ENCODE data around the gene XXYLT1. TPM values are rescaled to one million over a fixed set of nuclear protein-coding genes. Genes with fewer than 3 reads are reported as not detected.
"Not testable (repeated sequence)": the region's sequence is repeated elsewhere in the genome, so short reads cannot be mapped to it uniquely, and the experiment has no call there.

The XXYLT1 gene
- polyA plus RNA-seq, 4 donors, result 0.81 to 11.7 (median 4.6) TPM

- H3K9me3 ChIP-seq (ENCODE audit: control insufficient read depth in 2 of 2, insufficient read depth in 1 of 2, low read depth in 1 of 2, low read length in 1 of 2), result no peaks in the 10 kb centered on the region
- H3K4me3 ChIP-seq (ENCODE audit: low read depth in 1 of 3, low read length in 3 of 3), result no peak overlapping the region
- H3K27ac ChIP-seq (ENCODE audit: low read depth in 1 of 3, low read length in 2 of 3), result no peak overlapping the region
- H3K36me3 ChIP-seq (ENCODE audit: control insufficient read depth in 3 of 3, insufficient read depth in 2 of 3, low read depth in 1 of 3, low read length in 3 of 3), result peaks cover 2 to 27% (median 8%) of the 10 kb centered on the region in 3 donors
- FAIRE-seq (no peak), DNase-seq (no peak)
- H3K27me3 ChIP-seq (ENCODE audit: control insufficient read depth in 3 of 3, insufficient read depth in 3 of 3, low read length in 3 of 3), result no peaks in the 10 kb centered on the region
- peaks cover 0 to 8% (median 0%) of the 10 kb centered on the region in 3 donors for H3K4me1 ChIP-seq (ENCODE audit: control insufficient read depth in 3 of 3, insufficient read depth in 2 of 3, low read depth in 1 of 3, low read length in 2 of 3)
- 98 to 100% (median 99%) methylated on average over 1 of the region's 1 CpG for WGBS, 3 donors
These were observed 20.2 kb upstream of the XXYLT1 start for GRCh38 chr3:195291121-195291520.

DNA sequence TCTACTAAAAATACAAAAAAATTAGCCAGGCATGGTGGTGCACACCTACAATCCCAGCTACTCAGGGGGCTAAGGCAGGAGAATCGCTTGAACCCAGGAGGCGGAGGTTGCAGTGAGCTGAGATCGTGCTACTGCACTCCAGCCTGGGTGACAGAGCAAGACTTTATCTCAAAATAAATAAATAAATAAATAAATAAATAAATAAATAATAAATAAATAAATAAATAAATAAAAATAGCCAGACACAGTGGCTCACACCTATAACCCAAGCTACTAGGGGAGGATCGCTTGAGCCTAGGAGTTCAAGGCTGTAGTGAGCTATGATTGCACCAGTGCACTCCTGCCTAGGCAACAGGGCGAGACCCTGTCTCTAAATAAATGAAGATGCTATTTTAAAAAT, 19.7 kb upstream of the XXYLT1 start:
- H3K4me3 ChIP-seq (ENCODE audit: low read depth in 1 of 3, low read length in 3 of 3); H3K9me3 ChIP-seq (ENCODE audit: control insufficient read depth in 2 of 2, insufficient read depth in 1 of 2, low read depth in 1 of 2, low read length in 1 of 2); DNase-seq; H3K27ac ChIP-seq (ENCODE audit: low read depth in 1 of 3, low read length in 2 of 3); H3K27me3 ChIP-seq (ENCODE audit: control insufficient read depth in 3 of 3, insufficient read depth in 3 of 3, low read length in 3 of 3); FAIRE-seq: not testable (repeated sequence)
- Histone ChIP-seq H3K4me1 (ENCODE audit: control insufficient read depth in 3 of 3, insufficient read depth in 2 of 3, low read depth in 1 of 3, low read length in 2 of 3) (peaks cover 0 to 11% (median 2%) of the 10 kb centered on the region in 3 donors), H3K36me3 (ENCODE audit: control insufficient read depth in 3 of 3, insufficient read depth in 2 of 3, low read depth in 1 of 3, low read length in 3 of 3) (peaks cover 2 to 27% (median 8%) of the 10 kb centered on the region in 3 donors)
- 94 to 98% (median 96%) methylated on average over 5 of the region's 5 CpGs for WGBS, 3 donors

DNA sequence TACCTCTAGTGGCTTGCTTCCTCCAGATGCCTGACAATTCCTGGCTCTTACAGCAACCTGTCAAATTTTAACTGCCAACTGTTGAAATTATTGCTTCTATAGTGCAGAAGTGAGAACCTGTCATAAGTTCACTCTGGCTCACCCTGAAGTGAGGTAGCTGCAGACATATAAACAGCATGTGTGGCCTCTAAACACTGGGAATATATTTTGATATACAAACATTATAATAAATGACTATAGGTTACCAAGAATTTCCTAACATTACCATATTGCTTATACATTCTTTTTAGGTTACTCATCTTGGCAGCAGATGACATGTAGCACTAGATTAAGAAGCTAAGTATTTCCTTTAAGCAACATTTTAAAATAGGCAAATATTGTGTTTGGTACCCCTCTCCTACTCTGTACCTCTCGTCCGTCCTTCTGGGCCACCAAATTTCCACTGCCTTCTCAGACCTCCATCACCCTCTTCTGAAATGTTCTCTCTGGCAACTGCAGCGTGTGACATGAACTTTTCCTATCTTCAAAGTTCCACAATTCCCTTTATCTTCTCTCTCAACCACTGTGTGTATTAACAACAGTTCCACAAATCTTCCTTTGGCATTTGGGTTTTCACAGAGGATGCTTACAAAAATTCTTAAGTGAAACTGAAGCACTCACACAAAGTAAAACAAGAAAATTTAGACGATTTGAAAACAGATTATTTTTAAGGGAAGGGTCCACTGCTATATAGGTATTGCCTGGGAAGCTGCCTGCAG, 15.3 kb upstream of the XXYLT1 start:
- WGBS, 3 donors, result 21 to 44% (median 37%) methylated on average over 4 of the region's 4 CpGs
- peaks cover 6 to 18% (median 8%) of the 10 kb centered on the region in 3 donors for H3K36me3 ChIP-seq (ENCODE audit: control insufficient read depth in 3 of 3, insufficient read depth in 2 of 3, low read depth in 1 of 3, low read length in 3 of 3)
- H3K4me1 ChIP-seq (ENCODE audit: control insufficient read depth in 3 of 3, insufficient read depth in 2 of 3, low read depth in 1 of 3, low read length in 2 of 3), result peaks cover 0 to 17% (median 8%) of the 10 kb centered on the region in 3 donors
- FAIRE-seq (no peak), DNase-seq (peak; percentile 27 to 46)
- H3K4me3 ChIP-seq (ENCODE audit: low read depth in 1 of 3, low read length in 3 of 3), result no peak overlapping the region
- no peak overlapping the region for H3K27ac ChIP-seq (ENCODE audit: low read depth in 1 of 3, low read length in 2 of 3)
- no peaks in the 10 kb centered on the region for H3K9me3 ChIP-seq (ENCODE audit: control insufficient read depth in 2 of 2, insufficient read depth in 1 of 2, low read depth in 1 of 2, low read length in 1 of 2)
- no peaks in the 10 kb centered on the region for H3K27me3 ChIP-seq (ENCODE audit: control insufficient read depth in 3 of 3, insufficient read depth in 3 of 3, low read length in 3 of 3)

GRCh38 chr3:195285372-195285771, 14.4 kb upstream of the XXYLT1 start:
- H3K27ac ChIP-seq (ENCODE audit: low read depth in 1 of 3, low read length in 2 of 3), result peak overlapping the region in 1 of 3 donors; percentile 11
- H3K4me3 ChIP-seq (ENCODE audit: low read depth in 1 of 3, low read length in 3 of 3), result no peak overlapping the region
- H3K4me1 ChIP-seq (ENCODE audit: control insufficient read depth in 3 of 3, insufficient read depth in 2 of 3, low read depth in 1 of 3, low read length in 2 of 3), result peaks cover 0 to 17% (median 8%) of the 10 kb centered on the region in 3 donors
- no peaks in the 10 kb centered on the region for H3K27me3 ChIP-seq (ENCODE audit: control insufficient read depth in 3 of 3, insufficient read depth in 3 of 3, low read length in 3 of 3)
- H3K9me3 ChIP-seq (ENCODE audit: control insufficient read depth in 2 of 2, insufficient read depth in 1 of 2, low read depth in 1 of 2, low read length in 1 of 2), result no peaks in the 10 kb centered on the region
- peaks cover 6 to 16% (median 8%) of the 10 kb centered on the region in 3 donors for H3K36me3 ChIP-seq (ENCODE audit: control insufficient read depth in 3 of 3, insufficient read depth in 2 of 3, low read depth in 1 of 3, low read length in 3 of 3)
- DNase-seq, result peak in 1 of 2 donors; percentile 36
- FAIRE-seq, result no peak
- WGBS, 3 donors, result 26 to 62% (median 40%) methylated on average over 3 of the region's 3 CpGs

- Histone ChIP-seq H3K36me3 (ENCODE audit: control insufficient read depth in 3 of 3, insufficient read depth in 2 of 3, low read depth in 1 of 3, low read length in 3 of 3) (peaks cover 4 to 13% (median 6%) of the 10 kb centered on the region in 3 donors), H3K9me3 (ENCODE audit: control insufficient read depth in 2 of 2, insufficient read depth in 1 of 2, low read depth in 1 of 2, low read length in 1 of 2) (no peaks in the 10 kb centered on the region), H3K4me1 (ENCODE audit: control insufficient read depth in 3 of 3, insufficient read depth in 2 of 3, low read depth in 1 of 3, low read length in 2 of 3) (peaks cover 0 to 17% (median 8%) of the 10 kb centered on the region in 3 donors), H3K27ac (ENCODE audit: low read depth in 1 of 3, low read length in 2 of 3) (no peak overlapping the region), H3K27me3 (ENCODE audit: control insufficient read depth in 3 of 3, insufficient read depth in 3 of 3, low read length in 3 of 3) (no peaks in the 10 kb centered on the region), H3K4me3 (ENCODE audit: low read depth in 1 of 3, low read length in 3 of 3) (no peak overlapping the region)
- FAIRE-seq, result no peak
- WGBS, 3 donors, result 9 to 48% (median 22%) methylated on average over 3 of the region's 3 CpGs
- DNase-seq, result peak; percentile 65 to 78
These were observed 13.9 kb upstream of the XXYLT1 start for GRCh38 chr3:195284842-195285241.

DNA sequence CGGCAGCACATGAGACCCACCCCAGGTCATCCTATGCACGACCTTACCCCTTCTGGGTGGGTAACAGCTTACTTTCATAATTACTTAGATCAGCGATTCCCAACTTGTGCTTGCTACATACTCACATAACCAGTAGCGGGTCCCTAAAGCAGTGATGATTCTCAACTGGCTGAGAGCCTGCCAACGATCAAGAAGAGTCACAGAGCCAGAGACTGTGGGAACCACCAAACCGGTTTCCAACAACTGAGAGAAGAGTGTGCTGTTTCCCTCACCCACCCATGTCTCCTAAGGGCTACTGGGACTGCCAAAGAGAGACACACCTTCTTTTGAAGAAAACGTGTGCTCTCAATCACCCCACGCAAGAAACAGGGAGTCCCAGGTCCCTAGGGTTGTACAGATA, 12.0 kb upstream of the XXYLT1 start:
- 13 to 44% (median 32%) methylated on average over 8 of the region's 8 CpGs for WGBS, 3 donors
- peaks cover 0 to 6% (median 4%) of the 10 kb centered on the region in 3 donors for H3K36me3 ChIP-seq (ENCODE audit: control insufficient read depth in 3 of 3, insufficient read depth in 2 of 3, low read depth in 1 of 3, low read length in 3 of 3)
- no peaks in the 10 kb centered on the region for H3K9me3 ChIP-seq (ENCODE audit: control insufficient read depth in 2 of 2, insufficient read depth in 1 of 2, low read depth in 1 of 2, low read length in 1 of 2)
- no peaks in the 10 kb centered on the region for H3K27me3 ChIP-seq (ENCODE audit: control insufficient read depth in 3 of 3, insufficient read depth in 3 of 3, low read length in 3 of 3)
- H3K4me1 ChIP-seq (ENCODE audit: control insufficient read depth in 3 of 3, insufficient read depth in 2 of 3, low read depth in 1 of 3, low read length in 2 of 3), result peaks cover 0 to 17% (median 8%) of the 10 kb centered on the region in 3 donors
- FAIRE-seq, result no peak
- H3K27ac ChIP-seq (ENCODE audit: low read depth in 1 of 3, low read length in 2 of 3), result no peak overlapping the region
- no peak overlapping the region for H3K4me3 ChIP-seq (ENCODE audit: low read depth in 1 of 3, low read length in 3 of 3)
- DNase-seq, result no peak

- H3K9me3 ChIP-seq (ENCODE audit: control insufficient read depth in 2 of 2, insufficient read depth in 1 of 2, low read depth in 1 of 2, low read length in 1 of 2), result no peaks in the 10 kb centered on the region
- DNase-seq (no peak), FAIRE-seq (no peak)
- no peaks in the 10 kb centered on the region for H3K27me3 ChIP-seq (ENCODE audit: control insufficient read depth in 3 of 3, insufficient read depth in 3 of 3, low read length in 3 of 3)
- H3K36me3 ChIP-seq (ENCODE audit: control insufficient read depth in 3 of 3, insufficient read depth in 2 of 3, low read depth in 1 of 3, low read length in 3 of 3), result peaks cover 2 to 3% (median 2%) of the 10 kb centered on the region in 3 donors
- 19 to 35% (median 20%) methylated on average over 1 of the region's 1 CpG for WGBS, 3 donors
- H3K4me1 ChIP-seq (ENCODE audit: control insufficient read depth in 3 of 3, insufficient read depth in 2 of 3, low read depth in 1 of 3, low read length in 2 of 3), result peaks cover 1 to 8% (median 2%) of the 10 kb centered on the region in 3 donors
- no peak overlapping the region for H3K27ac ChIP-seq (ENCODE audit: low read depth in 1 of 3, low read length in 2 of 3)
- no peak overlapping the region for H3K4me3 ChIP-seq (ENCODE audit: low read depth in 1 of 3, low read length in 3 of 3)
These were observed 3.5 kb upstream of the XXYLT1 start for GRCh38 chr3:195274259-195274966.

- Histone ChIP-seq H3K4me3 (ENCODE audit: low read depth in 1 of 3, low read length in 3 of 3) (peak overlapping the region; percentile 60 to 96 (median 66)), H3K36me3 (ENCODE audit: control insufficient read depth in 3 of 3, insufficient read depth in 2 of 3, low read depth in 1 of 3, low read length in 3 of 3) (peaks cover 0 to 8% (median under 1%) of the 10 kb centered on the region in 3 donors), H3K9me3 (ENCODE audit: control insufficient read depth in 2 of 2, insufficient read depth in 1 of 2, low read depth in 1 of 2, low read length in 1 of 2) (no peaks in the 10 kb centered on the region), H3K27ac (ENCODE audit: low read depth in 1 of 3, low read length in 2 of 3) (peak overlapping the region; percentile 77 to 81 (median 81)), H3K4me1 (ENCODE audit: control insufficient read depth in 3 of 3, insufficient read depth in 2 of 3, low read depth in 1 of 3, low read length in 2 of 3) (peaks cover 2 to 10% (median 4%) of the 10 kb centered on the region in 3 donors), H3K27me3 (ENCODE audit: control insufficient read depth in 3 of 3, insufficient read depth in 3 of 3, low read length in 3 of 3) (no peaks in the 10 kb centered on the region)
- 0 to 1% (median 0%) methylated on average over 30 of the region's 30 CpGs for WGBS, 3 donors
- FAIRE-seq, result no peak
- peak; percentile 88 to 95 for DNase-seq
These were observed 668 bp upstream of the XXYLT1 start for GRCh38 chr3:195271410-195272243.

Data from small intestine (tissue), 7 donors.